Stimulated activated CD4-positive, alpha-beta T cell treated with anti-CD3 and anti-CD28 coated beads, Interleukin-12 subunit alpha, Interleukin-12 subunit beta, amount 100 ng/mL, for 48 hours (primary cell): ENCODE measurements around the gene CASKIN1.

Experiments
- DNase-seq, 3 donors: peaks; one replicate each; pipeline ENCODE4 v3.0.0-alpha.2; 2020; ENCODE audit warnings: low read depth in 2 of 3, low spot score in 1 of 3

CASKIN1 gene

DNA sequence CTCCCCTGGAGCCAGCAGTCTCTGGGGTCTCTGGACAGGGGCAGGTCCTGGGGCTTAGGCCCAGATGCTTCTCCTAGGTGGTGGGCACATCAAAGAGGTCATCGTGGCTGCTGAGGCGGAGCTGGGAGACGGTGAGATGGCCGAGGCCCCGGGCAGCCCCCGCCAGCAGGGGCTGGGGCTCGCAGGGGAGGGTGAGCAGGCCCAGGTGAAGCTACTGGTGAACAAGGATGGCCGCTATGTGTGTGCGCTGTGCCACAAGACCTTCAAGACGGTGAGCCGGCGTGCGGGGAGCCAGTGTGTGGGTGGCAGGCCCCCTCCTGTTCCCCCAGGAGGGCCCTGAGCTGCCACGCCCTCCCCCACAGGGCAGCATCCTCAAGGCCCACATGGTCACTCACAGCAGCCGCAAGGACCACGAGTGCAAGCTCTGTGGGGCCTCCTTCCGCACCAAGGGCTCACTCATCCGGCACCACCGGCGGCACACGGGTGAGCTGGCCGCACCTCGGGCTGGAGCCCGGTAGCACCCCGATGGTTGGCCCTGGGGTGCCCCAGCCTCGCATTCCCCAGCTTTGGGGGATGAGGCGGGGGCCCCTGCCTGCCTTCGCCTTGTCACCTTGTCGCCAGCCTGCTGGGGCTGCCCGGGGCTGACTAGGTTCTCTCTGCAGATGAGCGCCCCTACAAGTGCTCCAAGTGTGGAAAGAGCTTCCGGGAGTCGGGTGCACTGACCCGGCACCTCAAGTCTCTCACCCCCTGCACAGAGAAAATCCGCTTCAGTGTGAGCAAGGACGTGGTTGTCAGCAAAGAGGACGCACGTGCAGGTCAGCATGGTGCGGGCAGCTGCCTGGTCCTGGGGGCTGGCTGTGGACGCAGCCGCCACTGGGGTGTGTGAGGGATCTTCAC, 35.9 kb upstream of the CASKIN1 start:
- DNase-seq: no peak

DNA sequence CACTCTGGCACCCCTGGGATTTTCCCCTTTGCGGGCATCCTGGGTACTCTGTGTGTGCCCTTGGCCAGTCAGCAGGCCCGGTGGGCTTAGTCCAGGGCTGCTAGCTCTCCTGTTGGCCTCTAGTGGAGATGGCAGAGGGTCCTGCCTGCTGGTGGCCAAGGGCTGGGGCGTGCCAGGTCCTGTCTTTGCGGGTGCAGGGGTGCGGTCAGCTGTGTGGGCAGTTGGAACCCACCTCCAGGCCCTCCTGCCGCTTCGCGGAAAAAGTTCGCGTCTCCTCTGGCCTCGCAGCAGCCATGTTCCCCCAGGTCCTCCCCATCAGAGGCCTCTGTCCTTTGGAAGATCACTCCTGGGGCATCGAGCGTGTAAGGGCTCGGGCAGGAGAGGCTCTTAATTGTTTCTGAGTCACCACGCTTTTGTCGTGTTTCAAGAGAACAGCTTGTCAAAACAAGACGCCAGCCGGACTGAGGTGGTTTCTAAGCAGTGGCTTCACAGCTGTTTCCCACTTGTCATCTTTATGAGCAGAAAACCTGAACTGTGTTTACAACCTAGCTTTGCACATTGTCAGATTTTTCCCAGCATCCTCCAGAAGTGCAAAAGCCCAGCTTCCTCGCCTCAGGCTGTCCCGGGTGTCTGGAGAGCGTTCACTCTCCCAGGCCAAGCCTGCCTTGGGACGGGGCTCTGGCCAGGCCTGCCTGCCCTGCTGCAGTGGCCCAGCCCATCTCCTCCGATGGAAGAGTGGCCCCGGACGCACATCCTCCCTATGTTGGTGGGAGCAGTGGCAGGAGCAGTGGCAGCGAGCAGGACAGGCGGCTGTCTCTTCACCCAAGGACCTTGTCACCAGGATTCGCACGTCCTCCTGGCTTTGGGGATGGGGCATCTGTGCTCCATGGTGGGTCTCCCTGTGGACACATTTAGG, 34.9 kb upstream of the CASKIN1 start:
- no peak for DNase-seq

DNA sequence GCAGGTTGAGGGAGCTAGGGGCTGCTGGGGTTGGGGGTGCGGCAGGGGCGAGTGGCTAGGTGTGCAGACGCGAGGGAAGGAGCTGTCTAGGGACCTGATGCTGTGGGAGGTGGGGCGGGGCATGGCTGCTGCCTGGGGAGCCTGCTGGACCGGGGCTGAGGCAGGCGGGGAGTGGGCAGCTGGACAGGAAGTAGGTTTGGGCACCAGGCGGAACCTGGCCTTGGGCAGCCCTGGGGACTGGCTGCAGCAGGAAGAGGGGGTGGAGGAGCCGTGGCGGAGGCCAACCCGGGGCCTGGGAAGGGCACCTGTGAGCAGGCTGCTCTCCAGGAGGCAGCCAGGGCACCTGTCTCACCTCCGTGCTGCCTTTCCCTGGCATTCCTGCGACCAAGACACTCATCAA, 34.0 kb upstream of the CASKIN1 start:
- DNase-seq: no peak

DNA sequence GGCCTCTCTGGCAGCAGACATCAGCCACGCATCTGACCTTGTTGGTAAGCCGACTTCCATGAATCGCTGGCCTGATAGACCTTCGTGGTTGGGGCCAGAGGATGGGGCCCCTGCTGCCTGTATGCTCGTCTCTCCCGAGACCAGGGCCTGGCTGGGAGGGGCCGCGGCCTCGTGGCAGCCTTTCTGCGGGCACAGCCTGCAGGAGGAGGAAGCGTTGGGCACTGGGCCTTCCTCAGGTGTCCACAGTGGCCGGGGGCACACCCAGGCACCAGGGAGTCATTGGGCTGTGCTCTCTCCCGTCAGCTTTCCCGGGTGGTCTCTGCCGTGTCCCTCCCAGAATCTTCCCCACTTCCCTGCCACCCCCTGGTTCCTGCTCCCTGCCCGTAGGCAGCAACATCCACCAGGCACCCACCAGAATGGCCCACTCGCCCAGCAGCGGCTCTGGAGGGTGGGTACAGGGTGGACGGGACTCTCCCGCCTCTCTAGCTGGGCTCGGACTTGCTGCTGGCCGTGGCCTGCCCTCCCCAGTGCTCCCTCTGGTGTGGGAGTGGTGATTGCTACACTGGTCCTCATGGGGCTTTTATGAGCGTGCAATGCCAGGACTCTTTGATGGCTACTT, 33.3 kb upstream of the CASKIN1 start:
- DNase-seq: no peak

DNA sequence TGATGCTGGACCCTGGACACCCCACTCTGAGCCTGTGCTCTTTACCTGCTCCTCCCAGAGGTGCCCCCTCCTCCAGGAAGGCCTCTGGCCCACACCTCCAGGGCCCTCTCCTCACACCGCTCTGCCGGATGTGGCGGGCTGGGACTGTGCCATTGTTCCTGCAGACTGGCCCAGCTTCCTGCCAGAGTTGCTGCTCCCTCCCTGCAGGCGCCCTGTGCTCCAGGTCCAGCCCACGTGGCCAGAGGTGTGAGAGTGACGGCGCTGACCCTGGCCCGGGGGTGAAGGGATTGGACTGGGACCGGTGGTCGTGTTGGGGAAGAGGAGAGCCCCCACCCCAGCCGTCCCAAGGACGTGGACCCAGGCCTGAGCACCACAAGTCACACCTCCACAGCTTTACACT, 32.7 kb upstream of the CASKIN1 start:
- no peak for DNase-seq

DNA sequence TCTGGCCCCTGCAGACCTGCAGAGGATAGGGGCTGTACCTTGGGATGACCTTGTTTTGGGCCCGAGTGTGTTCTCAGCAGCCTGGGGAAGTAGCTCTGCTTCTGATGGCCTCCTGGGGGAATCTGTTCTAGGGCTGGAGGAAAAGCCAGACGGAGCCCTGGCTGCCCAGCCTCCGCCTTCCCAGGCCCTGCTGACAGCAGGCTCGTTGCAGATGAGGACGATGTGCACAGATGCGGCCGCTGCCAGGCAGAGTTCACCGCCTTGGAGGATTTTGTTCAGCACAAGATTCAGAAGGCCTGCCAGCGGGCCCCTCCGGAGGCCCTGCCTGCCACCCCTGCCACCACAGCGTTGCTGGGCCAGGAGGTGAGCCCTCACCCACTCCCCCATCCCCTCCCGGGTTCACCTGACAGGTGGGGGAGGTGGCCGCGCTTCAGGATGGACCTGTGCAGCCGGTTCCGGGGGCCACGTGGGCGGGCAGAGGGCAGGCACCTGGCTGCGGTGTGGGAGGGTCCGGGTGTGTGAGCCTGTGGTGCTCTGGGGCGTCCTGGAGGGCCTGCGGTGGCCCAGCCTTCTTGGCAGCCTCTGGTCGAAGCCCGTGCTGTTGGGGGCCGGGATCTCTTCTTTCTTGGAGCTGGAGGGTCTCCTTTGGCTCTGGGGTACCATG, 31.9 kb upstream of the CASKIN1 start:
- DNase-seq: no peak

DNA sequence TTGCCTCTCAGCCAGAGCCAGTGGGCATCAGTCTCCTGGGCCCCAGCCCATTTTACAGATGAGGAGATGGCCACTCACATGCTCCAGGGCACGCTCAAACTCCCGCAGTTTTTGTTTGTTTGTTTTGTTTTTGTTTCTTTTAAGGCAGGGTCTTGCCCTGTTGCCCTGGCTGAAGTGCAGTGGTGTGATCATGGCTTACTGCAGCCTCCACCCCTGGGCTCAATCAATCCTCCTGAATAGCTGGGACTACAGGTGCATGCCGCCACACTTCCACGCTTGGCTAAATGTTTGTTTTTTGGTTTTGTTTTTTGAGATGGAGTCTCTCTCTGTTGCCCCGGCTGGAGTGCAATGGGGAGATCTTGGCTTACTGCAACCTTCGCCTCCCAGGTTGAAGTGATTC, 30.5 kb upstream of the CASKIN1 start:
- no peak for DNase-seq

DNA sequence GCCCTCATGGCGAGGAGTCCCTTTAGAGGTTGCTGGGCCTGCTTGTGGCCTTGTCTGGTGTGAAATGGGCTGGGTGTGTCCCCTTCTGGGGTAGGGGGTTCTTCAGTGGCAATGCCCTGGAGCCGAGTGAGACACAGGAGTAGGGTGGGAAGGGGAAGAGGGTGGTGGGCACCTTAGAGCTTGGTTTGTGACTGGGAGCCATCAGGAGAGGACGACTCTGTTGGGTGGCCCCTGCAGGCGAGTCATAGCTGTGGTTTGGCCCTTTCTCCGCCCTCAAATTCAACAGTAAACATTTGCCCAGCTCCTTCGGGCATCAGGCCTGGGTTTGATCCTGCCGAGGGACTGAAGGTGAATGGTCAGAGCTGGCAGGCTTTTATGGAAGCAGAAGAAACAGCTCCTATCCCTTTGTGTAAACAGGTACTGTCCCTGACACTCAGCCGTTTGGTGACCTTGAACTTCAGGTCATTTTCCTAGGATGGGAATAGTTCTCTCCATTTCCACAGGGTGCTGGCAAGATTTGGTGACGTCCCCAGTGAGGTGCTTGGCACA, 29.9 kb upstream of the CASKIN1 start:
- no peak for DNase-seq

DNA sequence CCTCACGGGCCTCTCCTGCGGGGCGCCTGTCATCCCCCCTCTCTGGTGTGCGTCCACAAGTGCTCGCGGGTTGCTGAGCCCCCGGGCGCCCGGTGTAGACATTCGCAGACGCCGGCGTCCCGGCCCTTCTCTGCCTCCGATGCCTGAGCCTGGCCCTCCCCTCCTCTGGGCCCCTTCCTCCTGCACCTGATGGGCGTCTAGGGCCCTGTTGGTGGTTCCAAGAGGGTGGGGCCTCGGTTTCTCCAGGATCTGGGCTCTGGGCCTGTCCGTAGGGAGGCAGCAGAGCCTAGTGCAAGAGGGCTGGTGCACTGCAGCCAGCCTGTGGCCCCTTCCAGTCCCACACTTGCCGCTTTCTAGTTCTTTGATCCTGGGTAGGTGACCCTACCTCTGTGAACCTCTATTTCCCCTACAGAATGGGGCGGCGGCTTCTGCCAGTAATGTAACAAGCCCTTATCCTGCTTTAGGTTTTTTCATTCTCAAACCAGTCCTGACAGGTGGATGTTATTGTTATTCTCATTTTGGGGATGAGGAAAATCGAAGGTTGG, 27.6 kb upstream of the CASKIN1 start:
- peak in 1 of 3 donors; percentile 34 for DNase-seq

DNA sequence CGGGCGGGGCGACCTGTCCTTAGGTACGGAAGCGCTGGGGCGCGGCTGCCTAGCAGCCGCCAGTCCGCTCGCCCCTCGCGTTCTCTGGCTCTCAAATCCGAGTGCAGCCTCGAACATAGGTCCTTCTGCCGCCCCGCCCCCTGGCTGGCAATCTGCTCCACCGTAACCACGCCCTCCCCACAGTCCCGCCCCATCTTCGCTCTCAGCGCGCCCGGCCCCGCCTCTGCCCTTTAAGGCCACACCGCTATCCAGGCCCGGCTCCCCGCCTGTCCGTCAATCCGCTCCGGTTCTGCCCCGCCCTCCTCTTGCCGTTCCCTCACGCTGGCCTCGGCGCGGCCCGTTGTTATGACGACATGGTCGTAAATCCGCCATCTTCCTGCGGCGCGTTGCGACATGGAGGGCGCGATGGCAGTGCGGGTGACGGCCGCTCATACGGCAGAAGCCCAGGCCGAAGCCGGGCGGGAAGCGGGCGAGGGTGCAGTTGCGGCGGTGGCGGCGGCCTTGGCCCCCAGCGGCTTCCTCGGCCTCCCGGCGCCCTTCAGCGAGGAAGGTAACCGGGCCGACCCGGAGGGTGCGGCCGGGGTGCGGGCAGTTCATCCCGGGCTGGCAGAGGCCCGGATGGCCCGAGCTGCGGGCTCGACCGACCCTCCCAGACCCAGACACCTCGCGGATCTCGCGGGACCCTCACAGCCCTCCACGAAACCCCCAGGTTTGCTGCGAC, 27.0 kb upstream of the CASKIN1 start, which contains the start of gene E4F1:
TSS of gene E4F1 (plus strand) at position 371 of the 721 bp plus-strand sequence. CDS start at position 394, 23 bp downstream.
- DNase-seq: peak; percentile 99 to 100 (median 100)

DNA sequence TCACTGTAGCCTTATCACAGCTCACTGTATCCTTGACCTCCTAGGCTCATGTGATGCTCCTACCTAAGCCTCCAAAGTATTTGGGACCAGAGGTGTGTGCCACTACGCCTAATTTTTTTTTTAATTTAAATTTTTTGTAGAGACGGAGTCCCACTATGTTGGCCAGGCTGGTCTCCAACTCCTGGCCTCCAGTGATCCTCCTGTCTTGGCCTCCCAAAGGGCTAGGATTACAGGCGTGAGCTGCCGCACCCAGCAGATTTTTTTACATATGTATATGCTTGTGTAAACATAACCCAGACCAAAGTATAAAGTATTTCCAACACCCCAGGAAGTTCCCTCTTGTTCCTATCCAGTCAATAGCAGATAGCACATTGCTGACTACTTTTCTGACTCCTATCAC, 19.9 kb upstream of the CASKIN1 start:
- DNase-seq: no peak

DNA sequence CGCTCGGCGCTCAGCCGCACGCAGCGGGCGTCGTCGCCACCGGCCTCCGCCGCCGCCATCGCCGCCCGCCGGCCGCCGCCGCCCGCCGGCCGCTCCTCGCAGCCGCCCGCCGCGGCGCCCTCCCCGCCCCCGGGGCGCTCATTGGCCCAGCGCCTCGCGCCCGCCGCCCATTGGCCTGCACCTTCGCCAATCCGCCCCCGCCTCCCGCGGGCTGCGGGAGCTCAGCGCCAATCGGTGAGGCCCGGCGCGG, 18.2 kb upstream of the CASKIN1 start, which contains the start of gene PGP:
TSS of gene PGP (minus strand) at position 122 of the 250 bp plus-strand sequence. CDS start at position 59, 63 bp downstream.
- DNase-seq: no peak

DNA sequence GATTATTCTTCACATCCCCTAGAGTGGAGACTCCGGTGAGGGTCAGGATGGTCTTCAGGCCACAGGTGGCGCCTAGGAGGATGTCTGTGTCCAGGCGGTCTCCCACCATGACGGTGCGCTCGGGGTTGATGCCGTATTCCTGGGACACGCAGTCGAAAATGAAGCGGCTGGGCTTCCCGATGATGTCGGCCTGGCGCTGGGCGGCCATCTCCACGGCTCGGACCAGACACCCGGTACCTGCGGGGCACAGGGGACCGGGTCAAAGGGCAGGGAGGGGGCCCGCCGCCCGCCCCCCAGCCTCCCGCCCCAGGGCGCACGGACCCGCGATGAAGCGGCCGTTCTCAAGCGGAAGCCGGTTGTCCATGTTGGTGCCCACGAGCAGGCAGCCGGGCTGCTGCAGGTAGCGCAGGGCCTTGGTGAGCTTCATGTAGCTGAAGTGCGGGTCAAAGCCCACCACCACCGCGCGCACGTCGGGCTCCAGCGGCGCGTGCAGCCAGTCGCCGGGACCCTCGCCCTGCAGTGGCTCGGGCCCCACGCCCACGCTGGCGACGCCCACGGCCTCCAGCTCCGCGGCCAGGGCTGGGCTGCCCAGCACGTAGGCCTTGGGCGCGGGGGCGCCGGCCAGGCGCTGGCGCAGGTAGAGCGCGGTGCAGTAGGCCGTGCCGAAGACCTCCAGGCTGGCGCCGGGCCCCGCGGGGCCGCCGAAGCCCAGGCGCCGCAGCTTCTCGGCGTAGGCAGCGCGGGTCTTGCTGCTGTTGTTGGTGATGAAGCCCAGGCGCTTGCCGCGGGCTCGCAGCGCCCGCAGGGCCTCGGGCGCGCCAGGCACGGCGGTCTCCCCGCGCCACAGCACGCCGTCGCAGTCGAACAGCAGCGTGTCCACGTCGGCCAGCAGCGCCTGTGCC, 17.7 kb upstream of the CASKIN1 start:
- no peak for DNase-seq

DNA sequence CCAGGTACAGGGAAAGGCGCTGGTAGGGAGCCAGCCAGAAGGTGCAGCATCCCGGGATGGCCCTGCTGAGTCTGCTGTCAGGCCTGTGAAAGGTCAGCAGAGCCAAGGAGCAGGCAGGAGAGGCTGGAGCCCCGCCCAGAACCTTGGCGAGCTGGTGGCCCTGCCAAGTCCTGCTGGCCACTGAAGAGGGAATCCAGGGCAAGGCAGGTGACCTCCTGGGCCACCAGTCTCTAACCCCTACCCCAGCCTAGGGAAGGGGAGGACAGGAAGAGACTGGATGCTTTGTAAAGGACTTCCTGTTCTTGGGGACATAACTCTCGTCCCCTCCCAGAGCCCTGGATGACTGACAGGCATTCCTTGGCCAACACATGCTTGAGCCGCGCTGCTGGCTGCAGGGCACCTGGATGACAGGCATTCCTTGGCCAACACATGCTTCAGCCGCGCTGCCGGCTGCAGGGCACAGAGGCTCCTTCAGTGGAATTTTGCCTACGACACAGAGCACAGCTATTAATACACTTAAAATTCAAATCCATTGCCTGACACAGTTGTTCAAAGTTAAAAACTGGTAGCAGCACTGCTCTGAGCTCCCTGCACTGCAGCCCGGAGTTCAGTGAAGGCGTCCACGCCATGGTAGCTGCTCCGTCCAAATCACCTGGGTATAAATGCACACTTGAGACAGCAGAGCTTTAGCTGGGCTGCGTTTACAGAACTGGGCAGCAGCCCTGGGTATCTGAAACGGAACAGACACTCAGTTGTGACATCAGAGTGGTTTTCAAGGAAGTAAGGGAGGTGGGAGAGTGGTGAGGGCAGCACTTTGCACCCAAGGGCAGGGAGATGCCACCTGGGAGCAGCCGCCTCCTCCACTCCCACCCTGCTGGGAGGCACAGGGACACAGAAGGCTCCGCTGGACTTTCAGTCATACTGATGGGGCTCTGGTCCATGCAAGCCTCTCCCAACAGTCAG, 16.2 kb upstream of the CASKIN1 start:
- no peak for DNase-seq

DNA sequence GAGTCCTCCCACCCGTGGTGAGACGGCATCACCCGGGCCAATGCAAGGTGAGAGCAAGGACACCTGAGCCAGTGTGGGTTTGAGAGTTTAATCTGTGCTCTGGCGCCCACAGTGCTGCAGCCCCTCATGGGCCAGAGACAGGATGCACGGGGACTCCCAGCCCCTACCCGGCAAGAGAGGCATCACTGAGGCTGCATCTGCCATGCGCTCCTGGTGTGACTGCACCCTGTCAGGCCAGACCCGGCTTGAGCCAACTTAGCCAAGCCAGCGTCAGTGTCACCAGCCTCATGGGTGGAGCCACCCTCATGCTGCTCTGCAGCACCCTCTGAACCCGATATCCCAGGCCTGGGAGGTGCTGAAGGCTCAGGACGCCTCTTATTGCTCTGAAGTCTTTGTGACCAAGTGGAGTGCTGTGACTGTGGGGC, 15.5 kb upstream of the CASKIN1 start:
- DNase-seq: no peak

DNA sequence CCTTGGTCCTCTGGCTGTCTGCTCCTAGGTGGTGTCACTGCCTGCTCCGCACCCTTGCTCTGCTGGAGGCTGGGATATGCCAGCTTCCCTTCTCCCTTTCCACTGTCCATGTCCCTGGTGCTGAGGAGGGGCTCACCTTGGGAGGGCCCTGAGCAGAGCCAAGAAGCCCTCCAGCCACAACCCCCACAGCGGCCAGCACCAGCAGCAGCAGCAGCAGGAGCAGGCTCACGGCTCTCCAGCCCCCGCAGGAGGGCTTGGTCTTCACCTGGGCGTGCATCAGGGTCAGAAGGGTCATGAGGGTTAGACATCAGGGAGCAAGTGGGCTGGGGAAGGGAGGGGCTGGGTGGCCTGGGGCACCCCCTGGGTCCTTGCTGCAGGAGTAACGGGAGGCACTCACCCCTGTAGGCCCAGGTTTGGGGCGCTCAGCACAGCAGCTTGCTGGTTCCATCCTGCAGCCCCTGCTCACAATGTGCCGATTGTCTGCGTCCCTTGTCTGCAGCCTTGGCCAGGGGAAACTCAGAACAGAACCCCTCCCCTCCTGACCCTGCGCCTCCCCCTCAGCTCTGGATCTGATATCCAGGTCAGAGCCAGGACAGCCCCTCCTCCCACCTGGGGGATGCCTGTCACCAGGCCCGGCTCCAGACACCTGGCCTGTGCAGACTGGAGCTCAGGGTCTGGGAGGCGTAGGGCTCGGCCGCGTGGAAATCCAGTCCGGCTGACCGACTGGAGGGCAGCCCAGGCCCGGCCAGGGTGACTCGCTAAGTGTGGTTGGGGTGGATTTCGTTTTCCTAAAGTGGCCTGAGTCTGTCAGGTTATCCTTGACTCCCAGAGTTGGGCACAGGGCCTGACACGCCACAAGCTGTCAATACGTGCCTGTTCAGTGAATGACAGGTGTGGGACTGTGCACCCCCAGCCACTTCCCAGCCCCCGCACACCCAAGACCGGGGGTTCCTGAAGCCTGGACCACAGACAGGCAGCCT, 14.3 kb upstream of the CASKIN1 start, which contains the start of gene BRICD5:
TSS of gene BRICD5 (minus strand) at position 478 of the 980 bp plus-strand sequence. CDS start at position 448, 30 bp downstream.
- DNase-seq: no peak
